ENCODE measurements around the gene DHX15.

DNA sequence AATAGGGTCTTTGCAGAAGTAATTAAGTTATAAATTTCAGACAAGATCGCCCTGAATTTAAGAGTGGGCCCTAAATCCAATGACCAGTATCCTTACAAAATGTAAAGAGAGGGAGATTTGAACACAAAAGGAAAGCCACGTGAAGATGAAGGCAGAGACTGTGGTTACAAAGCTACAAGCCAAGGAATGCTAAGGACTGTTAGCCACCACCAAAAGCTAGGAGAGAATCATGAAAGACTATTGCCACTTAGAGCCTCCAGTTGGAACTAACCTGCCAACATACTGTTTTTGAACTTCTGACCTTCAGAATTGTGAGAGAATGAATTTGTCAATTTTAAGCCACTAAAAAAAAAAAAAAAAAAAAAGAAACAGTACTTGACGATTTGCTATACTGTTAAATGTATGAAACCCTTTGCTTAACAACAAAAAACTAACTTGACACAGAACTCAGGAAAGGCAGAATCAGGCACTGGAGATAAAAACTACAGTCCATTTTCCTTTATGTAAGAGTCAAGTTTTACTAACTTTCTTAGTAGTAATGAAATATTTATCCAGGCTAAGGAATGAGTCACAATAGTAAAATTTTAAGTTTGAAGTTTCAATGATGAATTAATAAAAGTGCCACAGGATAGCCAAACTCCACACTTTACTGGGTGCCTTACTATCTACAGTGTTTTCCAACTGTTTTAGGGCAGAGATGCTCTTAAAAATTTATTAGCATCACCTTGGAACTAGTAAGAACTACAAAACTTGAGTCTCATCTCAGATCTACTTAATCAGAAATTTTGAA, 25.1 kb downstream of the DHX15 start:
- TF ChIP-seq, protein P1, sequence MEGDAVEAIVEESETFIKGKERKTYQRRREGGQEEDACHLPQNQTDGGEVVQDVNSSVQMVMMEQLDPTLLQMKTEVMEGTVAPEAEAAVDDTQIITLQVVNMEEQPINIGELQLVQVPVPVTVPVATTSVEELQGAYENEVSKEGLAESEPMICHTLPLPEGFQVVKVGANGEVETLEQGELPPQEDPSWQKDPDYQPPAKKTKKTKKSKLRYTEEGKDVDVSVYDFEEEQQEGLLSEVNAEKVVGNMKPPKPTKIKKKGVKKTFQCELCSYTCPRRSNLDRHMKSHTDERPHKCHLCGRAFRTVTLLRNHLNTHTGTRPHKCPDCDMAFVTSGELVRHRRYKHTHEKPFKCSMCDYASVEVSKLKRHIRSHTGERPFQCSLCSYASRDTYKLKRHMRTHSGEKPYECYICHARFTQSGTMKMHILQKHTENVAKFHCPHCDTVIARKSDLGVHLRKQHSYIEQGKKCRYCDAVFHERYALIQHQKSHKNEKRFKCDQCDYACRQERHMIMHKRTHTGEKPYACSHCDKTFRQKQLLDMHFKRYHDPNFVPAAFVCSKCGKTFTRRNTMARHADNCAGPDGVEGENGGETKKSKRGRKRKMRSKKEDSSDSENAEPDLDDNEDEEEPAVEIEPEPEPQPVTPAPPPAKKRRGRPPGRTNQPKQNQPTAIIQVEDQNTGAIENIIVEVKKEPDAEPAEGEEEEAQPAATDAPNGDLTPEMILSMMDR (IDR thresholded peaks at IDR 0.05), result no peak
- TF ChIP-seq POLR2A (IDR thresholded peaks at IDR 0.05), result no peak
